ENCODE data around the gene PRELID3B. TPM values are rescaled to one million over a fixed set of nuclear protein-coding genes. Genes with fewer than 3 reads are reported as not detected.

Gene PRELID3B
- total RNA-seq, 1 experiment from 2014 or later = 83.4 TPM

DNA sequence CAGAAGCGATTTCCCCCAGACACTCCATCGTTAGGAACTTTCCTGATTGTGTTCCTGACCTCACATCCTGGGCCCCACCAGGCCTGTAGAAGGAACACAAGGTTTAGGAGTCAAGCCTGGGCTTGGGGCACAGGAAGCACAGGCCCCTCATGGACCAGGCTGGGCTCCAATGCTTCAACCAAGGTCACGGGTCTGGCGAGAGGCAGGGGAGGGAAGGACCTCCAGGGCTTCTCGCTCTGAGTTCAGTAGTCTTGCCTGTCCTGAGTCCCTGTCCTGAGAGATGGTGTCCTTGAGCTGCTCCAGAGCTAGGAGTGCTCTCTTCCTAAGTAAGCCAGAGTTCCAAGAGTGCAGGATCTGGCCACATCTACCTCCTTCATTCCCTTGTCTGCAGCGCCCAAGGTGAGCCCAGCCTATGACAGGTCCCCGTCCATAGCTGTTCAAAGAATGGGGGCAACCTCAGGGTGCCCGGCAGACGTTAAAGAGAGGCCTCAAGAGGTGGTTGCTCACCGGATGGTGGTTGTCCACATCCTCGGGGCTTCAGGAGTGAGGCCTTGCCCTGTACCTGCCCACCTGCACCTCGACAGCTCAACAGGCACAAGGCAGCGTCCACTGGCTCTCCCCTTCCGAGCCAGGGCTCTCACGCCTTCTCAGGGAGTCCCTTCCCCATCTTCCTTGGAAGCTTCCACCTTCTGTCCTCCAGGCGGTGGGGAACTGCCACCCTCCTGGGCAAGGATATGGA is 24.9 kb downstream of the PRELID3B start:
- Histone ChIP-seq H3K4me3 (ENCODE audit: low read depth, low read length, poor library complexity, severe bottlenecking) (no peak overlapping the region), H3K9me3 (ENCODE audit: low read depth, low read length, poor library complexity, severe bottlenecking) (no peaks in the 10 kb centered on the region), H3K27me3 (replicated peaks; ENCODE audit: insufficient read depth, low read depth, low read length, poor library complexity) (no peaks in the 10 kb centered on the region), H3K36me3 (ENCODE audit: insufficient read depth, low read length, poor library complexity, severe bottlenecking) (no peaks in the 10 kb centered on the region), H3K27ac (ENCODE audit: low read depth, low read length, poor library complexity, severe bottlenecking) (no peak overlapping the region), H3K4me1 (ENCODE audit: insufficient read depth, low read length, poor library complexity, severe bottlenecking) (peaks cover 15% of the 10 kb centered on the region)
- no peak for DNase-seq (ENCODE audit: low spot score)
- intact Hi-C loops (cut with micrococcal nuclease; ENCODE audit: unreplicated experiment) = no loop called here
- BruUV-seq (replicated peaks) = no TSS peak
- ChIA-PET POLR2A (ENCODE audit: low non-redundant PET) (no interaction called here), CTCF (no interaction called here)
- no peak for TF ChIP-seq EZH2 (IDR thresholded peaks at IDR 0.05; ENCODE audit: borderline replicate concordance, low read depth, low read length, poor library complexity, severe bottlenecking)

GRCh38 chr20:59016795-59017492 is 25.6 kb downstream of the PRELID3B start:
- no TSS peak for BruUV-seq (replicated peaks)
- ChIA-PET POLR2A (ENCODE audit: low non-redundant PET) (interaction anchor here (1.0 kb wide), 1 partner anchor 30 kb away, joined by 3 read pairs; no protein-coding TSS in a partner anchor), CTCF (no interaction called here)
- Histone ChIP-seq H3K27ac (ENCODE audit: low read depth, low read length, poor library complexity, severe bottlenecking) (no peak overlapping the region), H3K9me3 (ENCODE audit: low read depth, low read length, poor library complexity, severe bottlenecking) (no peaks in the 10 kb centered on the region), H3K4me1 (ENCODE audit: insufficient read depth, low read length, poor library complexity, severe bottlenecking) (peaks cover 15% of the 10 kb centered on the region), H3K27me3 (replicated peaks; ENCODE audit: insufficient read depth, low read depth, low read length, poor library complexity) (no peaks in the 10 kb centered on the region), H3K4me3 (ENCODE audit: low read depth, low read length, poor library complexity, severe bottlenecking) (no peak overlapping the region), H3K36me3 (ENCODE audit: insufficient read depth, low read length, poor library complexity, severe bottlenecking) (no peaks in the 10 kb centered on the region)
- intact Hi-C loops (cut with micrococcal nuclease; ENCODE audit: unreplicated experiment) = no loop called here
- DNase-seq (ENCODE audit: low spot score) = no peak
- no peak for TF ChIP-seq EZH2 (IDR thresholded peaks at IDR 0.05; ENCODE audit: borderline replicate concordance, low read depth, low read length, poor library complexity, severe bottlenecking)
- TF ChIP-seq CTCF (conservative IDR thresholded peaks at IDR 0.05; ENCODE audit: low read depth, low read length) = no peak

DNA sequence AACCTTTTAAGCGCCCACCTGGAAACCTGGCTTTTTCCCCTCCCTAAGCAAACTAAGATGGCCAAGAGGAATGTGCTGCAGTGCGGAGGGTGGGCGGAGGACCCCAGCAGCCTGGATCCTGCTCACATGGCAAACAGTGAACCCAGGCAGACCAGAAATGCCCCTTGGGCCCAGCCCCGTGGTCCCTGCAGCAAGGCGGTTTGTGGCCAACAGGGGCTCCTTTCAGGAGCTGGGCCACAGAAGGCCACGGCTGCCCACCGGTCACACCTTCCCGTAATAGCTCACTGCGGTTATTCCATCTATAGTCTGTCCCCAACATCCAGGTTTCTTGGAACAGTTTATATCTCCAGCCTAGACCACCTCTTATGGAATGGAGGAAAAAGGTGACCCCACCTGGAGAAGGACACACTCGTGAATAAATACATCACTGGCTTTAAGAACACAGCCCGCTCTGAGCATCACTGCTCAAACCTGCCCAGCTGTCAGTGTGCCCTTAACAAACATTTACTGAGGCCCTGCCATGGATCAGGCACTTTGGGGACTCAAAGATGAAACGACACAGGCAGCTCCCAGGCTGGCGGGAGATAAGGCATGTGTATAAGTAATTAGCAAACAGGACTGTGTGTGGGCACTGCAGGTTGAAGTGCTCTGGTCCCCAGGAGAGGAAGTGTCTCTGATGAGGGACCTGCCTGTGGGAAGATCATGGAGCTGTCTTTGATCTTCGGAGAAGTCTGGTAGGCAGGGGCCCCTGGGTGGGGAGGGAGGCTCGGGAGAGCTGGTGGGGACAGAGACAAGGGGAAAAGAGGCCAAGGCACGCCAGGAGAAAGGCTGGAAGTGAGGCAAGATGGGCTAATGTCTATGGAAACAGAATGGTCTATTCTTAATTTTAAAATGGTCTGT is 26.5 kb downstream of the PRELID3B start:
- BruUV-seq (replicated peaks) = no TSS peak
- Histone ChIP-seq H3K27me3 (replicated peaks; ENCODE audit: insufficient read depth, low read depth, low read length, poor library complexity) (no peaks in the 10 kb centered on the region), H3K36me3 (ENCODE audit: insufficient read depth, low read length, poor library complexity, severe bottlenecking) (no peaks in the 10 kb centered on the region), H3K27ac (ENCODE audit: low read depth, low read length, poor library complexity, severe bottlenecking) (no peak overlapping the region), H3K4me1 (ENCODE audit: insufficient read depth, low read length, poor library complexity, severe bottlenecking) (peaks cover 7% of the 10 kb centered on the region), H3K4me3 (ENCODE audit: low read depth, low read length, poor library complexity, severe bottlenecking) (no peak overlapping the region), H3K9me3 (ENCODE audit: low read depth, low read length, poor library complexity, severe bottlenecking) (no peaks in the 10 kb centered on the region)
- intact Hi-C loops (cut with micrococcal nuclease; ENCODE audit: unreplicated experiment) = no loop called here
- TF ChIP-seq EZH2 (IDR thresholded peaks at IDR 0.05; ENCODE audit: borderline replicate concordance, low read depth, low read length, poor library complexity, severe bottlenecking) (no peak), CTCF (conservative IDR thresholded peaks at IDR 0.05; ENCODE audit: low read depth, low read length) (no peak)
- DNase-seq (ENCODE audit: low spot score) = no peak
- ChIA-PET CTCF (no interaction called here), POLR2A (ENCODE audit: low non-redundant PET) (interaction anchor here (1.0 kb wide), 1 partner anchor 29 kb away, joined by 3 read pairs; no protein-coding TSS in a partner anchor)
